Activated CD4-positive, alpha-beta T cell treated with anti-CD3 and anti-CD28 coated beads, Interleukin-2, amount 10 ng/mL, durations not matched to agents 7 days and 5 days (primary cell): ENCODE measurements around the gene KCNF1. TPM values are rescaled to one million over a fixed set of nuclear protein-coding genes. Genes with fewer than 3 reads are reported as not detected.

ENCODE experiments used
- CTCF ChIA-PET: fragments of 350-600 bp; sonication (Branson Sonifier 250); formaldehyde crosslinking; loops from one replicate; lab custom pipeline; 2021; ENCODE audit warnings: antibody characterized with exemption; lab: Charles Lee
- POLR2A ChIA-PET: fragments of 350-600 bp; sonication (Branson Sonifier 250); formaldehyde crosslinking; loops from one replicate; lab custom pipeline; 2021; ENCODE audit warnings: antibody characterized with exemption; lab: Charles Lee
- DNase-seq: peaks from one replicate; pipeline ENCODE4 v3.0.0-alpha.2; 2020
- H3K27ac Mint-ChIP-seq: one replicate; pipeline ENCODE4 v1.8.0; 2021; ENCODE audit warnings: mild to moderate bottlenecking, moderate library complexity, mixed read lengths
- H3K27me3 Mint-ChIP-seq: one replicate; pipeline ENCODE4 v1.8.0; 2021; ENCODE audit warnings: mixed read lengths
- H3K36me3 Mint-ChIP-seq: one replicate; pipeline ENCODE4 v1.8.0; 2021; ENCODE audit warnings: low read depth, mixed read lengths
- H3K4me1 Mint-ChIP-seq: one replicate; pipeline ENCODE4 v1.8.0; 2021; ENCODE audit warnings: mixed read lengths
- H3K4me3 Mint-ChIP-seq: one replicate; pipeline ENCODE4 v1.8.0; 2021; ENCODE audit warnings: mild to moderate bottlenecking, moderate library complexity, mixed read lengths
- H3K9me3 Mint-ChIP-seq: one replicate; pipeline ENCODE4 v1.8.0; 2021; ENCODE audit warnings: mixed read lengths
- total RNA-seq, 2 experiments: library from RNA; stranded (reverse); gene quantifications; one replicate each; pipeline ENCODE4 v1.2.3, GENCODE V29; 2021

Gene KCNF1
- total RNA-seq, 2 experiments from 2014 or later = not detected

DNA sequence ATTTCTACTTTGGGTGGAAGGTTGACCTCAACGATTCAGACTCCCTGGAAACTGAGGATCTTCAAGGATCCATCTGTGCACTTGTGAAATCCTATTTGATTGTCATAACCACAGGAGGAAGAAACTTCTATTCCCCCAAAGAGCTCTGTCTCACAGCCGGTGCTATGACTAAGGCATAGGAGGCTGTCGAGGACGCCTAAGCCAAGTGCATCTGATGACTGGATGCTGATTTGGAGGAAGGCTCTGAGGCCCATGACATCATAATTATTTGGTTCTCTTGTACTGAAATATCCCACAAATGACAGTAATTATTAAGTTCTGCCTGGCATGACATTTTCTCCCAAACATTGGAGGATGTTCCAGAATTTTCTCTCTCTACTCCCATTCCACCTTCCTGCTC lies 13.8 kb upstream of the KCNF1 start:
- CTCF ChIA-PET = interaction anchor here (0.9 kb wide), 1 partner anchor 48 kb away, joined by 3 read pairs; no protein-coding TSS in a partner anchor
- POLR2A ChIA-PET = no interaction called here
- Mint-ChIP-seq H3K4me1 (no peaks in the 10 kb centered on the region), H3K9me3 (no peaks in the 10 kb centered on the region), H3K36me3 (no peaks in the 10 kb centered on the region), H3K27me3 (peaks cover 18% of the 10 kb centered on the region), H3K4me3 (no peak overlapping the region), H3K27ac (no peak overlapping the region)
- no peak for DNase-seq

DNA sequence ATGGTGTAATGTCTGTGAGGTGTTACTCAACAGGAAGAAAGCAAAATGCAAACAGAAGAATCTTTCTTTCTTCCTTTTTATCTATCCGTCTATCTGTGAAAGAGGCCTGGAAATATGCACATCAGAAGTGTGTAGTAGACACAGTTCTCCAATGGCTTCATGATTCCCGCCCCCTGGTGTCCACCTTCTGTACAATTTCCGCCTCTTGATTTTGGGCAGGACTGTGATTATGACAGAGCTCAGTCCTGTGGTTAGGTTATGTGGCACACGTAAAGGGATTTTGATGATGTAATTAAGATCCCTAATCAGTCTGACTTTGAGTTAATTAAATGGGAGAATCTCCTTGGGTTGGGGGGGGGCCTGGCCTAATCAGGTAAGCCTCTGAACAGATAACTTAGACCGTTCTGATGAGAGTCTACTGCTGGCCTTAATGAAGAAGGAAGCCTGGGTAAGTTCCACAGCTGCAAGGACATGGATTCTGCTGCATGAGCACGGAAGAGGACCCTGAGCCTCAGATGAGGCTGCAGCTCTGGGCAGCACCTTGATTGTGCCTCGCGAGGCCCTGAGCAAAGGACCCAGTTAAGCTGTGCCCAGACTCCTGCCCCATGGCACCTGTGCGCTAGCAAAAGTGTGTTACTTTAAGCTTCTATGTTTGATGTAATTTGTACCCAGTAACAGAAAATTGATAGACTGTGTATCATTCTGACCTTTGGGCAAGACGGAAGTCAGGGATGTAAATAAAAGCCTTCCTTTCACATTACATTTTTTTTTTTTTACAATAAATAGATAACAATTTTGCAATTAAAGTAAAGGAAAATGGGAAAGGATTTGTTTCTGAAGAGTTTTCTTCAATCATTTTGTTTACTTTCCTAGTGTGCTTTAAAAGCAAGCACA lies 11.3 kb upstream of the KCNF1 start:
- POLR2A ChIA-PET = no interaction called here
- no peaks in the 10 kb centered on the region for H3K4me1 Mint-ChIP-seq
- no peak overlapping the region for H3K4me3 Mint-ChIP-seq
- no peak overlapping the region for H3K27ac Mint-ChIP-seq
- no peaks in the 10 kb centered on the region for H3K36me3 Mint-ChIP-seq
- H3K27me3 Mint-ChIP-seq = peaks cover 9% of the 10 kb centered on the region
- peaks cover 2% of the 10 kb centered on the region for H3K9me3 Mint-ChIP-seq
- CTCF ChIA-PET = no interaction called here
- no peak for DNase-seq

DNA sequence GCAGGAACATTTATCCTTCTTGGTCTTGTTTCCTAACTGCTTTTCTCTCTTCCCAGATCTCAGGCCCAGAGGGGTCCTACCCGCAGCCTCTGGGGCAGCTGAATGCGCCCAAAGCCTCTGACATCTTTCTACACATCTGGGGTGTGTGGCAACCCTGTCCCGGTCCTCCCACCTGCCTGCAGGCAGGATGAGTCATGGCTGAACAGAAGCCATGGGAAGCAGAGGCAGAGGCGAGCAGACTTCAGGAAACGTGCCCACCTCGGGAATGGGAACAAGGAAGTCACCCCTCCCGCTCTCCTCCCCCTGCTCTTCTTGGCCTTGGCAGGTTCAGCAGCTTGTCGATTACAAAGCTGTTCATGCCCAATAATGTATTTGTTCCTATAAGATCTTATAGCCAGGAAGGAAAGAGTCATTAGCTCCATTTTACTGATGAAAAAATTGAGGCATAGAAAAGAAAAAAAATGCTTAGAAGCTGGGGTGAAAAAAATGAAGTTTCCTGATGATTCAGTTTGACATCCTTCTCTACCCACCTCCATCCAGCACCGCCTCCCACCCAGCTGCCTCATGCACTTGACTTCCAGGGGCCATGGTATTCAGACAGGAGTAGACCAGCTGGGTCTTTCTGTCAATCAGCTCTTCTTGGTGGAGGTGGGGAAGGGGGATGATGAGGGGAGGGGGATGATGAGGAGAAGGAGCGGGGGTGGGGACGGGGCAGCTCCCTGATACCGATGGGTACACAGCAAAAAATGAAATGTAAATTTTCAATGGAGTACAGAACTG lies 10.4 kb upstream of the KCNF1 start:
- Mint-ChIP-seq H3K4me1 (no peaks in the 10 kb centered on the region), H3K9me3 (peaks cover 2% of the 10 kb centered on the region), H3K36me3 (no peaks in the 10 kb centered on the region), H3K27ac (no peak overlapping the region), H3K27me3 (peaks cover 9% of the 10 kb centered on the region), H3K4me3 (no peak overlapping the region)
- POLR2A ChIA-PET = no interaction called here
- no peak for DNase-seq
- CTCF ChIA-PET = no interaction called here

DNA sequence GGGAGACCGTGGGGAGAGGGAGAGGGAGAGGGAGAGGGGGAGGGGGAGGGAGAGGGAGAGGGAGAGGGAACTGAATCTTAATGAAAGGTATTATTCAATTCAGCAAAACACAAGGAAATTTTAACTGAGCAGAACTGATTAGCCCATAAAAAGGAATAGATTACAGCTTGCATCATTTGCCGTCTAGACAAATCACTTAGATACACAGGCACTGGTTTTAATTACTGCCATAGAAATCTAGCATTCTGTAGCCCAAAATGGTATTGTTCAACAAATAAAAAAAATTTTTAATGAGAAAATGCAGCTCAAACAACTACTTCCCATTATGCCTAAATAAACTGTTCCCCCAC lies 7.9 kb upstream of the KCNF1 start:
- H3K27ac Mint-ChIP-seq = no peak overlapping the region
- POLR2A ChIA-PET = no interaction called here
- peaks cover 2% of the 10 kb centered on the region for H3K9me3 Mint-ChIP-seq
- H3K36me3 Mint-ChIP-seq = no peaks in the 10 kb centered on the region
- no peaks in the 10 kb centered on the region for H3K4me1 Mint-ChIP-seq
- DNase-seq = no peak
- peaks cover 1% of the 10 kb centered on the region for H3K27me3 Mint-ChIP-seq
- H3K4me3 Mint-ChIP-seq = no peak overlapping the region
- CTCF ChIA-PET = interaction anchor here (1.0 kb wide), 1 partner anchor 9 kb away, joined by 4 read pairs; no protein-coding TSS in a partner anchor

DNA sequence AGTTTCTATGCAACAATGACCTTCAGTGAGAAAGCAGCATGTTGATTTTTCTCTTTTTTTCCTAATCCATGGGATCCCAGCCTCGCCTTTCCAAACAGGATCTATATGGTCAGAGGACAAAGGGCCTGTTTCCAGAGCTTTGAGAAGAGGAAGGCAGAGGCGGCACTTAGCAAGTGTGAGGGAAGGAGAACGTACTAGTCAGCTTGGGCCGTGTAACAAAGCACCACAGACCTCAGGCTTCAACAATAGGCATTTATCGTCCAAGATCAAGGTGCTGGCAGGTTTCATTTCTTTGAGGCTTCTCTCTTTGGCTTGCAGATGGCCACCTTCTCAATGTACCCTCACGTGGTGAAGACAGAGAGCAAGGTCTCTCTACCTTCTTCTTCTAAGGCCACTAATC lies 7.3 kb upstream of the KCNF1 start:
- DNase-seq = no peak
- Mint-ChIP-seq H3K4me3 (no peak overlapping the region), H3K27ac (no peak overlapping the region), H3K9me3 (peaks cover 2% of the 10 kb centered on the region), H3K4me1 (no peaks in the 10 kb centered on the region), H3K27me3 (peaks cover 3% of the 10 kb centered on the region), H3K36me3 (no peaks in the 10 kb centered on the region)
- ChIA-PET POLR2A (no interaction called here), CTCF (interaction anchor here (1.0 kb wide), 1 partner anchor 9 kb away, joined by 4 read pairs; no protein-coding TSS in a partner anchor)

DNA sequence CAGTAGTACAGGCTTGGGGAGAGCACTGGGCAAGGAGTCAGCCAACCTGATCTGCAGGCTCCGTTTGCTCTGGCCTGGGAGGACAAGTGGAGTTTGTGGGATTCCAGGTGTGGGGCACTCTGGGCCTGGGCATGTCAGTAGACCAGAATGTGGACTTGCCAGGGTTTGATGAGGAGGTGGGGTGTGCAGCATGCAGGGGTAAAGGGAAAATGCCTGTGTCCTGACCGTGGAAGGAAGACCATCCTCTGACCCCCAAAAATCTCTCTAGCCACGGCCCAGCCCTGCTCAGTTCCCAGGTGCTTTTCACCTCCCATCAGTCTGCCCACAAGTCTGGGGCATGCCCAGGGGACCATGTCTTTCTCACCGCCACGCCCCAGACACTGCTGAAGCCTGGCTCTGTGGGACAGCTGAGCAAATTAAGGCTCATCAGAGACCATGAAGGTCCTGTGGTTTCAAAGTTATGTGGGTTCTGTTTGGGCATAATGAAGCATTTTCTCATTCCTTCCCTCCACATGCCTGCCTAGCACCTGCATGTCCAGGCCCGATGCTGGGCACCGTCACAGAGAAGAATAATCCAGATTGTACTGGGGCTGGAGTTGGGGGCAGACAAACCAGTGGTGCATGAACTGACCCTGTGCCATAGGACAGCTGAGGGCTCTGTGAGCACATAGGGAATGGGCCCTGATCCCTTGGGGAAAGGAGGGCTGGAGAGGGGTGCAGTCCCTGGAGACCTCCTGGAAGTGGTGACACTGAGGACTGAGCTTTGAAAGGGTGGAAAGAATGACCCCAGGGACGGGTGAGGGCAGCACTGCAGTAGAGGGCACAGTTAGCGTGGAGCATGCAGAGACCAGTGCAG lies 6.5 kb upstream of the KCNF1 start:
- no peak for DNase-seq
- Mint-ChIP-seq H3K27me3 (peaks cover 9% of the 10 kb centered on the region), H3K9me3 (peaks cover 2% of the 10 kb centered on the region), H3K36me3 (no peaks in the 10 kb centered on the region), H3K4me3 (no peak overlapping the region), H3K27ac (no peak overlapping the region), H3K4me1 (no peaks in the 10 kb centered on the region)
- ChIA-PET POLR2A (no interaction called here), CTCF (no interaction called here)

DNA sequence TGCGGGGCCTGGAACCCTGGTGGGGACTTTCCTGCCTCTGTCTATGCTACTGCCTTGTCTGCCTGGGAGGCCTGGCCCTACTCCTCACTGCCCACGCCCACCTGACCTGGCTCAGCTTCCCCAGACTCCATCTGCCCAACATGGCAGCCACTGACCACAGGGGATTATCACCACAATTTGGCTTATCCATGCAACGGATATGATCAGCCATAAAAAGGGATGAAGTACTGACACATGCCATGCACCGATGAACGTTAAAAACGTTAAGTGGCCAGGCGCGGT lies 5.9 kb upstream of the KCNF1 start:
- POLR2A ChIA-PET = no interaction called here
- Mint-ChIP-seq H3K36me3 (no peaks in the 10 kb centered on the region), H3K4me1 (no peaks in the 10 kb centered on the region), H3K27ac (no peak overlapping the region), H3K4me3 (no peak overlapping the region), H3K9me3 (peaks cover 2% of the 10 kb centered on the region), H3K27me3 (peaks cover 13% of the 10 kb centered on the region)
- CTCF ChIA-PET = no interaction called here
- DNase-seq = no peak

DNA sequence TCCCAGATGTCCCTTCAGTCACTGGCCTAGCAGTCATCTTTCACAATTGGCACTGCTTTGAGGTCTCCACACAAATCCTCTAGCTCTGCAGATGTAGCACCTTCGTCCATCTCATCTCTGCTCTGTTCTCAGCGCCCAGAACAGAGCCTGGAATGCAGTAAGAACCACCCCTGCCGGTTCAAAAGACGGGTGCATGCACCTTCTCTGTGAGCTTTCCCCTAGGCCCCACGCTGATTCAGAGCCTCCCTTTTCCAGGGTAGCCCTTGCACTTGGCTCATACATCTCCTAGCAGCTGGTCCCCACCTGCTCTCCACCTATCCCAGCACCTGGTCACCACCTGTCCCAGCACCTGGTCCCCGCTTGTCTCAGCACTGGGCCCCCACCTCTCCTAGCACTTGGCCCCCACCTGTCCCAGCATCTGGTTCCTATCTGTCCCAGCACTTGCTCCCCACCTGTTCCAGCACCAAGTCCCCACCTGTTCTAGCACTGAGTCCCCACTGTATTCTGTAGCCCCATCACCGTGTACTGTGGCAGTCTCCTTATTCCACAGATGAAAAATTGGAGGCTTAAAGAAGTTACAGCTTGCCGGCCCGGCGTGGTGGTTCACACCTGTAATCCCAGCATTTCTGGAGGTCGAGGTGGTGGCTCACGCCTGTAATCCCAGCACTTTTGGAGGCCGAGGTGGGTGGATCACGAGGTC lies 4.7 kb upstream of the KCNF1 start:
- H3K27me3 Mint-ChIP-seq = peaks cover 19% of the 10 kb centered on the region
- ChIA-PET CTCF (no interaction called here), POLR2A (no interaction called here)
- no peak for DNase-seq
- H3K4me1 Mint-ChIP-seq = peaks cover 2% of the 10 kb centered on the region
- H3K9me3 Mint-ChIP-seq = peaks cover 2% of the 10 kb centered on the region
- no peak overlapping the region for H3K4me3 Mint-ChIP-seq
- no peak overlapping the region for H3K27ac Mint-ChIP-seq
- no peaks in the 10 kb centered on the region for H3K36me3 Mint-ChIP-seq

DNA sequence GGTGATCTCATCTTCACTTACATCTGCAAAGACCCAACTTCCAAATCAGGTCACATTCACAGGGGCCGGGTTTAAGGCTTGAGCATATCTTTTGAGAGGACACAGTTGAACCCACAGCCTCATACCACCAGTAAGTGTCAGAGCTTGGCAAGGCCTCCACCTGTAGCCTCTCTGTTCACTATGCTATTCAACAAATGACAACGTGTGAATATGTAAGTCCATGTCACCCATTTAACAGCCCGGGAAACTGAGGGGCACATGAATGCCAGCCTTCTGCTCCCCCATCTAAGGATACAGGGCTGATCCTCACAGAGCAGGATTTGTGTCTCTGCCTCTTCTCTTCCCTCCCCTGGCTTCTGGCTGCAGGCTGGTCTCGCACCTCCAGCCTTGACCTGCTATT lies 3.5 kb upstream of the KCNF1 start:
- H3K4me3 Mint-ChIP-seq = no peak overlapping the region

DNA sequence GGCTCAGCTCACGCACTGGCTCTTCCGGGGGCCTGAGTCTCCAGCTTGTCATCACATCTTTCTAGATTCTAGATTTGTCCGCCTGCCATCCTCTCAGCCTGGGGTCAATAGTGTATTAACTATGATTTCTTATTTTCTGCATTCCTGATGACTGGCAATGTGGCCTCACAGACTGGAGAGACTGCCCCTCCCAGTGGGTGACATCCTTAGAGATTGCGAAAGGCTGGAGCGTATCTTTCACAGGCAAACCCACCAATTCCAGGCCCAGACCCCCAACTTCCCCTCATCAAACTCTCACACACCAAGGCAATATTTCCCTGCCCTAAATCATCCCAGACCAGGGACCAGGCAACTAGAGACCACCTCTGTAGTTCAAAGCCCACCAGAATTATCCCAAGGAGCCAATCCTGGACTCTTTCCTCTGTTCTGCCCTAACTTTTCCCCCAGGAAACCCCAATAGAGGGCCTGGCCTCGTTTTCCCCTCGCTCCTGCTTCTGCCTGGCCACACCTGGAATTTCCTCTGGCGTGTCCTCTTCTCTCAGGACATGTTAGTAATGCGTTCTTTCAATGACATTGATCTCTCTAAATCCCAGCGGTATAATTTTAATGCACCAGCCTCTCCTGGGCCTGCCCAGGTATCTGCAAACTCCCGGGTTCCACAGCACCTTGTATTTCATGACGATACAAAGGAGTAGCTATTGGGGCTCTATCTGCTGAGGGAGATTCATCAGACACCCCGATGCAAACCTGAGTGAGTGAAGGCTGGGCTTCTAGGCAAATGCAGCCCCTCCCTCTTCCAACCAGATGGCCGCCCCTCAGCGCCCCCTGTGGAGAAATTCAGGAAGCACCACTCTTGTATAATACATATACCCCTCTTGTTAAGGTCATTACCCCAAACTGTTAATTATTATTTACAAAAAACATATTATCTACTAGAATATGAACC lies 2.4 kb upstream of the KCNF1 start:
- H3K9me3 Mint-ChIP-seq = no peaks in the 10 kb centered on the region
- POLR2A ChIA-PET = no interaction called here
- DNase-seq = peak; percentile 13
- CTCF ChIA-PET = interaction anchor here (0.6 kb wide), 1 partner anchor 40 kb away, joined by 3 read pairs; no protein-coding TSS in a partner anchor
- H3K27me3 Mint-ChIP-seq = peaks cover 30% of the 10 kb centered on the region
- peaks cover 2% of the 10 kb centered on the region for H3K4me1 Mint-ChIP-seq
- H3K36me3 Mint-ChIP-seq = no peaks in the 10 kb centered on the region
- H3K27ac Mint-ChIP-seq = no peak overlapping the region
- no peak overlapping the region for H3K4me3 Mint-ChIP-seq

More for the DNA sequence above, 3.5 kb upstream of the KCNF1 start:
- H3K9me3 Mint-ChIP-seq = peaks cover 2% of the 10 kb centered on the region
- peaks cover 2% of the 10 kb centered on the region for H3K4me1 Mint-ChIP-seq
- no peak overlapping the region for H3K27ac Mint-ChIP-seq
- DNase-seq = no peak
- ChIA-PET CTCF (no interaction called here), POLR2A (no interaction called here)
- peaks cover 26% of the 10 kb centered on the region for H3K27me3 Mint-ChIP-seq
- no peaks in the 10 kb centered on the region for H3K36me3 Mint-ChIP-seq

DNA sequence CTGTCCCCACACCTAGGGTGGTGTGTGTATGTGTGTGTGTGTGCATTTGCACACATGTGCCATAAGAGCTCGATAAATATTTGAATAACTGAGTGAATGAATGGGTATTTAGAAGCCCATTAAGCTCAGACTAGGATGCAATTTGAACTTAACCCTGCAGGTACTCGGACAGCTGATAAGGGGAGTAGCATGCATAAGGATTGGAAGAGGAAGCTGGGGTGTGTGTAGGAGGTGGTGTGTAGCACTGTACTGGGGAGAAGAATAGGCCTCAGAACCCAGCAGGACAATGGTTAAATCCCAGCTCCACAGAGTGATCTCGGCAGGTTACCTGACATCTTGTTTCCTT lies 1.8 kb upstream of the KCNF1 start:
- Mint-ChIP-seq H3K4me3 (no peak overlapping the region), H3K36me3 (no peaks in the 10 kb centered on the region), H3K27me3 (peaks cover 32% of the 10 kb centered on the region), H3K9me3 (no peaks in the 10 kb centered on the region), H3K4me1 (peaks cover 2% of the 10 kb centered on the region), H3K27ac (no peak overlapping the region)
- DNase-seq = no peak
- POLR2A ChIA-PET = no interaction called here
- CTCF ChIA-PET = interaction anchor here (0.6 kb wide), 1 partner anchor 41 kb away, joined by 3 read pairs; no protein-coding TSS in a partner anchor
